Thoracic aorta (tissue), 2 donors: ENCODE data around the gene MUSTN1. TPM values are rescaled to one million over a fixed set of nuclear protein-coding genes. Genes with fewer than 3 reads are reported as not detected.

ENCODE experiments used
- ATAC-seq: fragments of 150-250 bp; one replicate; pipeline ENCODE4 v1.8.0; 2017; ENCODE audit warnings: low read depth; ENCODE audit not compliant: insufficient number of reproducible peaks, low FRiP score
- DNase-seq: peaks from one replicate; pipeline ENCODE4 v3.0.0-alpha.2; 2020; ENCODE audit warnings: low spot score
- H3K27ac ChIP-seq, 2 donors: fragments of 200-600 bp; sonication (generic); 1 replicate in 1 of 2; 2 replicates in 1 of 2; pipeline ENCODE4 v1.5.1; 2016; ENCODE audit warnings: mild to moderate bottlenecking in 2 of 2, moderate library complexity in 2 of 2
- H3K27me3 ChIP-seq: fragments of 200-600 bp; sonication (generic); replicated peaks from 2 replicates; pipeline ENCODE4 v1.6.0; 2016; ENCODE audit warnings: mild to moderate bottlenecking; ENCODE audit not compliant: insufficient read depth
- H3K36me3 ChIP-seq: fragments of 200-600 bp; sonication (generic); one replicate; pipeline ENCODE4 v1.5.1; 2016
- H3K4me1 ChIP-seq, 2 donors: fragments of 200-600 bp; sonication (generic); 1 replicate in 1 of 2; 2 replicates in 1 of 2; pipeline versions ENCODE4 v1.5.1 to v1.6.0; 2016; ENCODE audit warnings: low read depth in 2 of 2, mild to moderate bottlenecking in 1 of 2; ENCODE audit not compliant: control insufficient read depth in 1 of 2
- H3K4me3 ChIP-seq: fragments of 200-600 bp; sonication (generic); 2 replicates; pipeline ENCODE4 v1.5.1; 2016; ENCODE audit warnings: mild to moderate bottlenecking
- H3K9me3 ChIP-seq: fragments of 200-600 bp; sonication (generic); 2 replicates; pipeline ENCODE4 v1.5.1; 2016
- total RNA-seq, 2 donors: library from RNA; depleted of rRNA; stranded (reverse); fragments of >200 nt; gene quantifications; one replicate each; pipeline versions ENCODE4 v1.1.0 to v1.2.3, GENCODE V29; 2016
- TF ChIP-seq, protein P1 (sequence below): fragments of 200-600 bp; sonication (generic); IDR thresholded peaks from one replicate; pipeline ENCODE4 v1.5.1; 2019; ENCODE audit warnings: antibody characterized with exemption

The MUSTN1 gene
- total RNA-seq, 2 donors from 2014 or later, result 21.0 to 33.8 TPM

DNA sequence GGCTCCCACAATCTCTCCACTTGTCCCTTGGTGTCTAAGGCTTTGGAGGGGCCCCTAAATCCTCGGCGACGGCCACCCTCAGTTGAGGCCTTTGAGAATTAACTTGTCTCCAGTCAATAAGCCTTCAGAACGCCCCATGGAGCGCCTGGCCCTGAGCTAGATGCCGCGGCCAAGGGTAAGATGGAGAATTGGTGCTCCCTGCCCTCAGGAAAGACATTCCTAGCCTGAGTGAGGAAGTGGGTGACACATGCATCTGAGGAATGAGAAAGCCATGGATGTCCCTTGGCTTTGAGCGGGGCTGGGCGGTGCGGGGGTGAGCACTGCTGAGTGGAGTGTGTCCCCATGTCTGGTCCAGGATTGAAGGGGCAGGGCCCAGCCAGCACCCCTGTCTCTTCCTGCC, 17.6 kb downstream of the MUSTN1 start:
- no peaks in the 10 kb centered on the region for H3K36me3 ChIP-seq
- H3K9me3 ChIP-seq, result no peaks in the 10 kb centered on the region
- no peaks in the 10 kb centered on the region for H3K27me3 ChIP-seq
- no peak for DNase-seq
- H3K4me3 ChIP-seq, result no peak overlapping the region
- TF ChIP-seq, protein P1, sequence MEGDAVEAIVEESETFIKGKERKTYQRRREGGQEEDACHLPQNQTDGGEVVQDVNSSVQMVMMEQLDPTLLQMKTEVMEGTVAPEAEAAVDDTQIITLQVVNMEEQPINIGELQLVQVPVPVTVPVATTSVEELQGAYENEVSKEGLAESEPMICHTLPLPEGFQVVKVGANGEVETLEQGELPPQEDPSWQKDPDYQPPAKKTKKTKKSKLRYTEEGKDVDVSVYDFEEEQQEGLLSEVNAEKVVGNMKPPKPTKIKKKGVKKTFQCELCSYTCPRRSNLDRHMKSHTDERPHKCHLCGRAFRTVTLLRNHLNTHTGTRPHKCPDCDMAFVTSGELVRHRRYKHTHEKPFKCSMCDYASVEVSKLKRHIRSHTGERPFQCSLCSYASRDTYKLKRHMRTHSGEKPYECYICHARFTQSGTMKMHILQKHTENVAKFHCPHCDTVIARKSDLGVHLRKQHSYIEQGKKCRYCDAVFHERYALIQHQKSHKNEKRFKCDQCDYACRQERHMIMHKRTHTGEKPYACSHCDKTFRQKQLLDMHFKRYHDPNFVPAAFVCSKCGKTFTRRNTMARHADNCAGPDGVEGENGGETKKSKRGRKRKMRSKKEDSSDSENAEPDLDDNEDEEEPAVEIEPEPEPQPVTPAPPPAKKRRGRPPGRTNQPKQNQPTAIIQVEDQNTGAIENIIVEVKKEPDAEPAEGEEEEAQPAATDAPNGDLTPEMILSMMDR, result no peak
- no peaks in the 10 kb centered on the region for H3K4me1 ChIP-seq
- no peak overlapping the region for H3K27ac ChIP-seq
- no peak for ATAC-seq

DNA sequence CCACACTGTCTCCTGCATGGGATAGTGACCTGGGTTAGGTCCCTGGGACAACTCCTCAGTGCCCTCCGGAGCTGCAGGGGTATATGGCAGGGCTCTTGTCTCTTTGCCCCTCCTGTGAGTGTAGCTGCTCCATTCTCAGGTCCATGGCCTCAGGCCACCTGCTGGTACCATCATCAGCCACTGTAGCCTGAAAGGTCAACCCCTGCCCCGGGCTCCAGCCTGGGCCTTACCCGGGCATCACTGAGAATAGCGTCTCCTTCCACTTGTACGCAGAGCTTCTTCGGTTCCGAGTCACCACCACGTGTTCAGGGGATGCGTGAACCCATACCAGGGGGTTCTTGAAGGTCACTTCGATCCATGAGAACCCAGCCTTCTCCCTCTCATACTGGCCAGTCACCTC, 18.2 kb downstream of the MUSTN1 start:
- TF ChIP-seq, protein P1, result no peak
- Histone ChIP-seq H3K36me3 (no peaks in the 10 kb centered on the region), H3K4me1 (no peaks in the 10 kb centered on the region), H3K9me3 (no peaks in the 10 kb centered on the region), H3K4me3 (no peak overlapping the region), H3K27me3 (no peaks in the 10 kb centered on the region), H3K27ac (no peak overlapping the region)
- DNase-seq (no peak), ATAC-seq (no peak)

DNA sequence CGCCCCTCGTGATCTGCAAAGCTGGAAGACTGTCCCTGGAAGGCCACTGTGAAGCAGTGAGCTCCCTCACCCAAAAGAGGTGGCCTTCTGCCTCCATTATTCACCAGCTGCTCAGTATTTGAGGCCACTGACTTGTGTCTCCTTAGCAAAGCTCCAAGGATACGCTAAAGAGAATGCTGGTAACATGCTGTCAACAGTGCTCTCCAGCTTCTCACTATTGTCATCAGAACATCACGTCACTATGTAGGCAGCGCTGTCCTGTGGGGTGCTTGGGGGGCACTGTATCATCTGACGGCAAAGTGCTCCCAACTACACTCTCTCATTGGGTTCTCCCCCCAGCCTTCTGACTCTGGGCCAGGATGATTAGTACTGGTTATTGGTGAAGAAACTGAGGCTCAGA, 18.6 kb downstream of the MUSTN1 start:
- TF ChIP-seq, protein P1, result no peak
- no peak for ATAC-seq

DNA sequence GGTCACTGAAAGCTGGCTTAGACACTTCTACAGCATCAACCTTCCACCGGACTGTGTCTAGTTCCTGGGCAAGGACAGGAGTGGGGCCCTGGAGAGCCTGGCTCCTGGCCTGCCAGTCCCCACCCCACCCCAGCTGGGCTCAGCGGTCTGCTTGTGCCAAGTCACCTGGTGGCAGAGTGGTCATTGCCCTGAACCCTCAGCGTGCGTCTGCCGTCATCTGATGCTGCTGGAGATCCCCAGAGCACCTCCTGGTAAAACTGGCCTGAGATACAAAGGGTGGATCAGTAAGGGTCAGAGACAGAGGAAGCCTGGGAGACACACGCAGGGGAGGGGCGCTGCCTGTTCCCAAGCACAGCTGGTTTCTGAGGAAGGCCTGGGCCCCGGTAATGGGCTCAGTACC, 21.0 kb downstream of the MUSTN1 start:
- H3K36me3 ChIP-seq, result no peaks in the 10 kb centered on the region
- no peak for DNase-seq
- no peaks in the 10 kb centered on the region for H3K9me3 ChIP-seq
- H3K4me1 ChIP-seq, result no peaks in the 10 kb centered on the region
- H3K4me3 ChIP-seq, result no peak overlapping the region
- no peaks in the 10 kb centered on the region for H3K27me3 ChIP-seq
- no peak overlapping the region for H3K27ac ChIP-seq
- no peak for ATAC-seq
- TF ChIP-seq, protein P1, result no peak

More for the DNA sequence above, 18.6 kb downstream of the MUSTN1 start:
- Histone ChIP-seq H3K27ac (no peak overlapping the region), H3K27me3 (no peaks in the 10 kb centered on the region), H3K36me3 (no peaks in the 10 kb centered on the region), H3K4me1 (no peaks in the 10 kb centered on the region), H3K4me3 (no peak overlapping the region), H3K9me3 (no peaks in the 10 kb centered on the region)
- DNase-seq, result no peak

DNA sequence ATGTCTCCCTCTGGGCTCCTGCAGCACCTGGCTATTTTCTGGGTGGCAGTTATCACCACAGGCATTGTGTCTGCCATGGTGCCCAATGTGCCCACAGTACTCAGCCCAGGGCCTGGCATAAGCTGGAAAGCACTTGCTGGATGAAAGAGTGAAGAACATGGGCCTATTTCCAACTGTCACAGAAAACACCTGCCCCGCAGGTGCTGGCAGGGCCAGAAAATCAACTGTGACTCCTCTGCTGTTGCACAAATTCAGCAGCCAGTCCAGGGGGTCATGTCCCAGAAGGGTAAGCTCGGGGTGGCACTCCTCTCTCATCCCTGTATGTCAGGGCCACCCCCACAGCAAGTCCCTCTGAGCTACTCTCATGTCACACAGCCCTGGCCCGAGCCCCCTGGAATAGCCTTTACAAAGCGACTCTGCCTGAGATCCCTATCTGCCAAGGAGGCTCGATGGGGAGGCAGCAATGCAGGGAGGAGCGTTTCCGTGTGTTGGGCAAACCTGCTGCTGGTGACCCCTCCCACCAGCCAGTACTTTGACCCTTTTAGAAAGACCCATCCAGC, 23.3 kb downstream of the MUSTN1 start:
- TF ChIP-seq, protein P1, result no peak
- ATAC-seq, result no peak
- no peaks in the 10 kb centered on the region for H3K9me3 ChIP-seq
- no peak for DNase-seq
- H3K27me3 ChIP-seq, result no peaks in the 10 kb centered on the region
- no peak overlapping the region for H3K27ac ChIP-seq
- no peak overlapping the region for H3K4me3 ChIP-seq
- H3K36me3 ChIP-seq, result no peaks in the 10 kb centered on the region
- no peaks in the 10 kb centered on the region for H3K4me1 ChIP-seq
